HG03378 (cell line): ENCODE results near the gene P2RX4.
"Not testable (repeated sequence)": the region's sequence is repeated elsewhere in the genome, so short reads cannot be mapped to it uniquely, and the experiment has no call there.

Experiments
- ATAC-seq: cut with Tn5 transposase; IDR thresholded peaks from one replicate; pipeline ENCODE4 v1.9.1; 2021; ENCODE audit warnings: mild to moderate bottlenecking, moderate library complexity; ENCODE audit not compliant: unreplicated experiment

The P2RX4 gene

GRCh38 chr12:121188227-121188626, 21.7 kb upstream of the P2RX4 start:
- ATAC-seq = no peak

- ATAC-seq = no peak
Measured at GRCh38 chr12:121189131-121189530, 20.8 kb upstream of the P2RX4 start.

GRCh38 chr12:121189619-121190155, 20.2 kb upstream of the P2RX4 start:
- no peak for ATAC-seq

DNA sequence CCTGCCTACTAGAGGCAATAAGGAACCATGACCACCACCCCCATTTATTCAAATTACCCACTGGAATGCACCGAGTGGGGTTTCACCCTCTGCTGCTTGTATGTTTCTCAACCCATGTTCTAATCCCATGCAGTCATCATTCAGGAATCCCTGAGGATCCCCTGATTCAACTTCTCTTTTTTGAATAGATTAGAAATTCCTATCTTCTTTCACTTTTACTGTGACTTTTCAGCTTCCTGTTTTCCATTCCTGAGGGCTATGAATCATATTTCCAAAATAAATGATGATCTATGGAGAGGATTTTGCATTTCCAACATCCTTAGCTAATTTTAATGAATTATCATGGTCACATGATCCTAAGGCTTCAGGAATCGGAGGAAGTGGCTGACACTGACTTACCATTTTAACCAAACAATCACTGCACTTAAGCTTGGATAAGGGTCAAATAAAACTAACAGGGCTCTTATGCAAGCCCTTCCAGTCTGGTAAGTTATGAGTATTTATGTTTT, 19.4 kb upstream of the P2RX4 start:
- no peak for ATAC-seq

- ATAC-seq = no peak
Measured at GRCh38 chr12:121191151-121191550, 18.8 kb upstream of the P2RX4 start.

DNA sequence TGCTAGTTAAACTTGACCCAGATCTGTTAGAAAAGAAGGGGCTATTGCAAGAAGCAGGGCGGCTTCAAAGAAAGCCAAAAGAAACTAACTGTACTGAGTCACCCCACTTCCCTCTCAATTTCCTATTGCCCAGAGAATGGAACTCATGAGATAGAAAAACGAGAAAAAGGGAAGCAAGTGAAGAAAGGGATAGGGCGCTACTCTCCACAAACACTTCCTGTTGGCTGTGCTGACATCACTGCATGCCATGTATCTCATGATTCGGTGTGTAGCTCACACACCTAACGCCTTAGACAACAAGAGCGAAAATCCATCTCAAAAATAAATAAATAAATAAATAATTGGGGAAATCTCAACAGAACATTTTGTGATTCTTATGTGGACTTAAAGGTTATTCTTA, 13.0 kb upstream of the P2RX4 start:
- ATAC-seq = no peak

DNA sequence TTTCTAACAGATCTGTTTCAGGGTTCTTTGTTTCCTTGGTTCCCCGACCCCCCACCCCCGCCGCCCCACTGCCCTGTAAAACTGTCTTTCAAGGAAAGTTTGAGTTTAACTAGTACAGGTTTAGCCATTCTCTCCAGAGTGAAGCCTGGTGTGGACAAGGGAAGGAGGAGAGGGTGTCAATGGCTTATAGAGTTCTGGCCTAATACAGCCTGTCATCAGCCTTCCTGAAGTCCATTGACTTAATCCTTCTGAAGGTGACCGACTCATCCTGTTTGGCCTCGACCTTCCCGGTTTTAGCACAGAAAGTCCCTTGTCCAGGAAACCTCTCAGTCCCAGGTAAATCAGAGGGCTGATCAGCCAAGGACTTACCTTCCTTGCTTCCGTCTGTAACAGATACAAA, 11.0 kb upstream of the P2RX4 start:
- no peak for ATAC-seq

GRCh38 chr12:121201140-121201539, 8.8 kb upstream of the P2RX4 start:
- not testable (repeated sequence) for ATAC-seq

- no peak for ATAC-seq
Measured at GRCh38 chr12:121202407-121203355, 7.2 kb upstream of the P2RX4 start.

DNA sequence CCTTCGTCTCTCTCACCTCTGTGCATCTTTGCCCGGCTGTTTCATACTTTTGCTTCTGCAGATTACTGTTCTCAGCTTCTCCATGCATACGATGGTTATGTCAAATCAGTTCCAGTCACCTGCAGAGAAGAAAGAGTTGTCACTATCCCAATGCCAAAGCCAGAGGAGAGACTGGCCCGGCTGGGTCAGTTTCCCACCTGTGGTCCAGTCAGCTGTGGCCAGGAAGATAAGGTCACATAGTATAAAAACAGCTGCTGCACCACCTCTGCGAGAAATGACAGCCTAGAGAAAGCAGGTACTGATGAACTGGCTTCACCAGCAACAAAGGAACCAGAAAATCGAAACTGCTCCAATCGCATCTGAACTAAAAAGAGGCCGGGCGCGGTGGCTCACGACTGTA, 6.4 kb upstream of the P2RX4 start:
- ATAC-seq = no peak

- no peak for ATAC-seq
Measured at GRCh38 chr12:121205491-121205890, 4.4 kb upstream of the P2RX4 start.

DNA sequence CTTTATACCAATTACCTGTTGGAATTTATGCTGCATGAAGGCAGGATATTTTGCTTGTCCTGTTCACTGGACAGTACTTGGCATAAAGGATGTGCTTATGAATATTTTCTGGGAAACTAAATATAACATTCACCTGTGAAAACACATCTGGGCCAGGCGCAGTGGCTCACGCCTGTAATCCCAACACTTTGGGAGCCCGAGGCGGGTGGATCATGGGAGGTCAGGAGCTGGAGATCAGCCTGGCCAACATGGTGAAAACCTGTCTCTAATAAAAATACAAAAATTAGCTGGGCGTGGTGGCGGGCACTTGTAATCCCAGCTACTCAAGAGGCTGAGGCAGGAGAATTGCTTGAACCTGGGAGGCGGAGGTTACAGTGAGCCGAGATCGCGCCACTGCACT, 1.4 kb upstream of the P2RX4 start:
- ATAC-seq = not testable (repeated sequence)

- ATAC-seq = no peak
Measured at GRCh38 chr12:121209221-121209620, 708 bp upstream of the P2RX4 start.

DNA sequence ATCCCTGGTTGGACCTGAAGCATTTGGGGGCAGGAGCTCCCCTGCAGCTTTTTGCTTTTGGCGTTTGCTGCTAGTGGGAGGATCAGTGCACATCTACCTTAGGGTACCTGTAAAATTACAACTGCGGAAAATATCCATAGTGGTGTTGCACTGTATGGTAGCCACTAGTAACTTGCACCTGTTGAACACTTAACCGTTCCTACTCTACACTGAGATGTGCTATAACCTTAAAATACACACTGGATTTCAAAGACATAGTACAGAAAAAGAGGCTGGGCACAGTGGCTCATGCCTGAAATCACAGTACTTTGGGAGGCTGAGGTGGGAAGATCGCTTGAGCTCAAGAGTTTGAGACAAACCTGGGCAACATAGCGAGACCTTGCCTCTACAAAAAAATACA, 2.9 kb downstream of the P2RX4 start:
- ATAC-seq = no peak

DNA sequence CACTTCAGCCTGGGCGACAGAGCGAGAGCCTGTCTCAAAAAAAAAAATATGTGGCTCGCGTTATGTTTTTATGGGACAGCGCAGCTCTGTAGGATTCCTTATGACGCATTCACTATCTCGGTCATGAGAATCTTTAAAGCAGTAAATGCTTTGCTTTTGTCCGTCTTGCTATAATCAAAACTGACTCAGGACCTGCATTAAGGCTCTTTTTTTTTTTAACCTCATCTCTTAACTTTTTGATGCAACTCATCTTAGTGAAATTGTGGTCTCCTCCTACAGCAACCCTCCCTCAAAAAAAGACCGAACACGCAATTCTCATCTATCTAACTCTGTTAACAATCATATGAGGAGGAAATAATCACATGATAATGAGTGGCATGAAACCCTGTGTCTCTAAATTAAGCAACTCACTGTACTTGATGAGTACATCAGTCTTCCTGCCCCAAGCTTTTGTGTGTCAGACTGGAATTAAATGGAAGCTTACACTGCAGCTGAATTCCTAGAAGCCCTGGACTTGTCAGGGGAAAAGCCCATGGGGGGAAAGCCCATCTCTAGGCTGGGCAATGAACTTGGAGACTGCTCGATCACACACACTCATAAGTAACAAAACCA, 4.3 kb downstream of the P2RX4 start:
- no peak for ATAC-seq

DNA sequence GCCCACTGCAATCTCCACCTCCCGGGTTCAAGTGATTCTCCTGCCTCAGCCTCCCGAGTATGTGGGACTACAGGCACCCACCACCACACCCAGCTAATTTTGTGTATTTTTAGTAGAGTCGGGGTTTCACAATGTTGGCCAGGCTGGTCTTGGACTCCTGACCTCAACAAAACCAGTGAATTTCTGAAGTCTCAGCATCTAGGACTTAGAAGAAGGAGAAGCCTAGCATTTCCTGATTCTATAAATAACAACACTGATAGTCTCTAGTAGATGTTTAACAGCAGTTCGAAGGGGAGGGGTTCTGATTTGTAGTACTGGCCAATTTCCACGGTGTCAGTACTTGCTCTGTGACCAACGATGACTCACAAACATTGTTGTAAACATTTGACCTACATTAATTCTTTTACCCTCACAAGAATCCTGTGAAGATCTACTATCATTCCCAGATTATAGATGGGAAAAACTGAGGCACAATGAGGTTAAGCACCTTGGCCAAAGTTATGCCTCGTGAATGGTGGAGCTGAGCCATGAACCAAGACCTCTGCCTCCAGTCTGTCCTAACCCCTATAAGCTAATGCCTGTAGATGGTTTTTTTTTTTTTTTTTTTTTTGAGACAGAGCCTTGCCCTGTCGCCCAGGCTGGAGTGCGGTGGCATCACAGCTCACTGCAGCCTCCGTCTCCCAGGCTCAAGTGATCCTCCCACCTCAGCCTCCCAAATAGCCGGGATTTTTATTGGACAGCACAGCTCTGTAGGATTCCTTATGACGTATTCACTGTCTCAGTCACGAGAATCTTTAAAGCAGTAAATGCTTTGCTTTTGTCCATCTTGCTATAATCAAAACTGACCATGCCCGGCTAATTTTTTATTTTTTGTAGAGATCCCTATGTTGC, 5.2 kb downstream of the P2RX4 start:
- no peak for ATAC-seq

- no peak for ATAC-seq
Measured at GRCh38 chr12:121216102-121216501, 6.2 kb downstream of the P2RX4 start.

- no peak for ATAC-seq
Measured at GRCh38 chr12:121217063-121217462, 7.1 kb downstream of the P2RX4 start.

DNA sequence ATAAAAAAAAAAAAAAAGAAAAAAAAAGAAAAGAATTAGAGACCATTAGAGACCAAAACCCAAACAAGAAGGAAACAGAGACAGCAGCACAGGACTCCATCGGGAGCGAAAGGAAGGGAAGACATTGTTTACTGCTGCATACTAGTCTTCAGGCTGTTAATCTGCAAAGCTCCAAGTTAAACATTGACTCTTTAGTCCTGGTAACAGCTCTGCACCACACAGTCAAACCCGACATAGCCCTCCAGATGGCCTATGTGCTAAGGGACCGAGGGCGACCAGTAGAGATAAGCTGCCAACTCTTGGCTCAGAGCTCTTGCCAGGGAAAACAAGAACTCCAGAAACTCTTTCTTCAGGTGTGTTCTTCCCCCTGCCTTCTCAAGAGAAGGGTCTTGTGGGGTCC, 7.8 kb downstream of the P2RX4 start:
- no peak for ATAC-seq

DNA sequence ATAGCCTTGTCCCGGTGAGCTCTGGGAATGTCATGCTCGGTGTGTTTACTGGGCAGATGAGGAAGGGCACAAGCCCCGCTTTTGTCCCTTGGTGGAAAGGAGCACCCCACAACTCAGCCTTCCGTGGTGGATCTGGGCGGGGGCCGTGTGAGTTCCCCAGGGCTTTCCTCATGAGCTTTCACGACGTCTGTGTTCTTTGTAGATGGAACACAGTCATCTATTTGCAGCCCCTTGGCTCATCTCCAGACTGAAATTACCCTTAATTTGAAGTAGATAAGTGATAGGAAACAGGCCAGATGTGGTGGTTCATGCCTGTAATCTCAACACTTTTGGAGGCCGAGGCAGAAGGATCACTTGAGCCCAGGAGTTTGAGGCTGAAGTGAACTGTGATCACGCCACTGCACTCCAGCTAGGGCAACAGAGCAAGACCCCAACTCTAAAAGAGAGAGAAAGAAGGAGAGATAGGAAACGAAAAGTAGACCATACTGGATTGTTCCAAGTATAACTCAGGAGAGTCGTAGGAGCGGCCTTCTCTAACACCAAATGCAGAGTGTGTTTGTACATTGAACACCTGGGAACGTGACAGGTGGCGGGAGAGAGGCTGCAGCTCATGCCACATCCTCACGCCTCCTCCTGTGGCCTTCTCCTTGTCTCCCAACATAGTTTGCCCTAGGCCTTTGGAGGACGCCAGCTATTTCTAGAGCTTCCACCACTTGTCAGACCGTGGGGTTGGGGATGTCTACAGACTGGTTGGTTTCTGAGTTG, 8.8 kb downstream of the P2RX4 start:
- ATAC-seq = no peak
